Vagina (tissue), 2 donors: ENCODE results near the gene KTN1. TPM values are rescaled to one million over a fixed set of nuclear protein-coding genes. Genes with fewer than 3 reads are reported as not detected.

ENCODE experiments used
- DNase-seq, 2 donors: peaks; one replicate each; pipeline ENCODE4 v3.0.0-alpha.2; 2017; ENCODE audit errors: extremely low spot score in 2 of 2
- H3K27ac ChIP-seq: fragments of 200-600 bp; sonication (generic); one replicate; pipeline ENCODE4 v1.5.1; 2019
- H3K27me3 ChIP-seq: fragments of 200-600 bp; sonication (generic); one replicate; pipeline ENCODE4 v1.5.1; 2019
- H3K36me3 ChIP-seq, 2 donors: fragments of 200-600 bp; sonication (generic); one replicate each; pipeline ENCODE4 v1.5.1; 2017 to 2019
- H3K4me1 ChIP-seq: fragments of 200-600 bp; sonication (generic); one replicate; pipeline ENCODE4 v1.5.1; 2019
- H3K4me3 ChIP-seq, 2 donors: fragments of 200-600 bp; sonication (generic); 1 replicate in 1 of 2; 2 replicates in 1 of 2; pipeline ENCODE4 v1.5.1; 2016 to 2019
- H3K9me3 ChIP-seq: fragments of 200-600 bp; sonication (generic); one replicate; pipeline ENCODE4 v1.5.1; 2019
- CTCF ChIP-seq, 3 experiments: fragments of 450-650 bp in 2 of 3; fragments of 200-600 bp in 1 of 3; sonication (generic) in 1 of 3; IDR thresholded peaks; one replicate each; pipeline ENCODE4 v1.5.1; 2017 to 2019; ENCODE audit warnings: antibody characterized with exemption in 3 of 3, mild to moderate bottlenecking in 2 of 3, moderate library complexity in 2 of 3
- POLR2A ChIP-seq, 2 donors: fragments of 450-650 bp; IDR thresholded peaks; one replicate each; pipeline ENCODE4 v1.6.1; 2017; ENCODE audit warnings: antibody characterized with exemption in 2 of 2, mild to moderate bottlenecking in 2 of 2, moderate library complexity in 2 of 2
- POLR2AphosphoS5 ChIP-seq, 2 donors: sonication (generic); formaldehyde crosslinking; IDR thresholded peaks; one replicate each; pipeline ENCODE4 v1.9.0; 2017; ENCODE audit warnings: antibody characterized with exemption in 2 of 2, mild to moderate bottlenecking in 2 of 2, low read depth in 1 of 2; ENCODE audit not compliant: insufficient read depth in 1 of 2
- intact Hi-C: fragments of 100-400 bp; cut with DNase I; formaldehyde crosslinking; loops from one replicate; pipeline ENCODE4 v1.15.1; 2023
- total RNA-seq: library from RNA; depleted of rRNA; stranded (reverse); fragments of >200 nt; gene quantifications from one replicate; pipeline ENCODE4 v1.2.3, GENCODE V29; 2016

Gene KTN1
- total RNA-seq, 1 donor from 2014 or later = 91.6 TPM

DNA sequence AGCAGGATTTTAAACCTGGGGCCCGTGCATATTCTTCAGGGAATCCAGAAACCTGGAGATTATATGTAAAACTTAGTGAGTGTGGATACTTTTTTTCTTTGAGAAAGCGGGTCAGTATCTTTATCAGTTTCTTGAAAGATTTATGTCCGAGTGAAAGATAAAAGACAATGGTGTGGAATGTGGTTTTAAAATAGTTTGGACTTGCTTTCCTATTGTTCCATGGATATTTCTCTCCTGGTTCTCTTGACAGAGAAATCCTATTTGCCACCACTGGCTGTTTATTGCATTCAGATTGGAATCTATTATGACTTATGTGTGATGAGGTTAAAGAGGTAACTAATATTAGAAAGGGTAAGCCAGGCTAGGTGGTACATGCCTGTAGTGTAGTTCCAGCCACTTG, 27.4 kb downstream of the KTN1 start:
- no peaks in the 10 kb centered on the region for H3K9me3 ChIP-seq
- peaks cover 0 to 1% of the 10 kb centered on the region in 2 donors for H3K36me3 ChIP-seq
- TF ChIP-seq POLR2AphosphoS5 (IDR thresholded peaks at IDR 0.05; ENCODE audit: insufficient read depth in 1 of 2, low read depth in 1 of 2) (no peak), CTCF (IDR thresholded peaks at IDR 0.05) (no peak), POLR2A (IDR thresholded peaks at IDR 0.05) (no peak)
- H3K27me3 ChIP-seq = no peaks in the 10 kb centered on the region
- no peak overlapping the region for H3K4me3 ChIP-seq
- H3K4me1 ChIP-seq = peaks cover 33% of the 10 kb centered on the region
- DNase-seq = no peak
- intact Hi-C loops = no loop called here
- no peak overlapping the region for H3K27ac ChIP-seq

- no peaks in the 10 kb centered on the region for H3K9me3 ChIP-seq
- H3K36me3 ChIP-seq = peaks cover 0 to under 1% of the 10 kb centered on the region in 2 donors
- H3K4me1 ChIP-seq = peaks cover 26% of the 10 kb centered on the region
- no peak for DNase-seq
- H3K4me3 ChIP-seq = no peak overlapping the region
- no peaks in the 10 kb centered on the region for H3K27me3 ChIP-seq
- TF ChIP-seq CTCF (IDR thresholded peaks at IDR 0.05) = no peak
- no peak for TF ChIP-seq POLR2AphosphoS5 (IDR thresholded peaks at IDR 0.05; ENCODE audit: insufficient read depth in 1 of 2, low read depth in 1 of 2)
- TF ChIP-seq POLR2A (IDR thresholded peaks at IDR 0.05) = no peak
- H3K27ac ChIP-seq = no peak overlapping the region
- intact Hi-C loops = no loop called here
Observed at GRCh38 chr14:55609681-55610080, 29.7 kb downstream of the KTN1 start.

GRCh38 chr14:55610713-55611370, 30.8 kb downstream of the KTN1 start:
- Histone ChIP-seq H3K27me3 (no peaks in the 10 kb centered on the region), H3K9me3 (no peaks in the 10 kb centered on the region), H3K4me1 (peaks cover 17% of the 10 kb centered on the region), H3K27ac (no peak overlapping the region), H3K36me3 (peaks cover 0 to 5% of the 10 kb centered on the region in 2 donors), H3K4me3 (no peak overlapping the region)
- intact Hi-C loops = no loop called here
- DNase-seq = no peak
- no peak for TF ChIP-seq POLR2A (IDR thresholded peaks at IDR 0.05)
- TF ChIP-seq POLR2AphosphoS5 (IDR thresholded peaks at IDR 0.05; ENCODE audit: insufficient read depth in 1 of 2, low read depth in 1 of 2) = no peak
- TF ChIP-seq CTCF (IDR thresholded peaks at IDR 0.05) = no peak

GRCh38 chr14:55611859-55612258, 31.9 kb downstream of the KTN1 start:
- no peak for TF ChIP-seq POLR2AphosphoS5 (IDR thresholded peaks at IDR 0.05; ENCODE audit: insufficient read depth in 1 of 2, low read depth in 1 of 2)
- no peak for TF ChIP-seq POLR2A (IDR thresholded peaks at IDR 0.05)
- TF ChIP-seq CTCF (IDR thresholded peaks at IDR 0.05) = no peak
- H3K9me3 ChIP-seq = no peaks in the 10 kb centered on the region
- DNase-seq = no peak
- H3K4me3 ChIP-seq = no peak overlapping the region
- H3K27ac ChIP-seq = no peak overlapping the region
- no peaks in the 10 kb centered on the region for H3K27me3 ChIP-seq
- H3K4me1 ChIP-seq = peaks cover 14% of the 10 kb centered on the region
- intact Hi-C loops = no loop called here
- H3K36me3 ChIP-seq = peaks cover 0 to 15% of the 10 kb centered on the region in 2 donors

GRCh38 chr14:55614304-55614703, 34.3 kb downstream of the KTN1 start:
- no peaks in the 10 kb centered on the region for H3K27me3 ChIP-seq
- no peak overlapping the region for H3K4me3 ChIP-seq
- intact Hi-C loops = no loop called here
- no peaks in the 10 kb centered on the region for H3K9me3 ChIP-seq
- no peak for TF ChIP-seq CTCF (IDR thresholded peaks at IDR 0.05)
- peaks cover 10% of the 10 kb centered on the region for H3K4me1 ChIP-seq
- H3K27ac ChIP-seq = no peak overlapping the region
- DNase-seq = no peak
- peaks cover 4 to 36% of the 10 kb centered on the region in 2 donors for H3K36me3 ChIP-seq
